K562 (cell line): ENCODE measurements around the gene NOA1. TPM values are rescaled to one million over a fixed set of nuclear protein-coding genes. Genes with fewer than 3 reads are reported as not detected.

Experiments
- CAMTA2 ChIP-seq: fragments of 250-450 bp; sonication (Bioruptor Pico); conservative IDR thresholded peaks from 2 replicates; pipeline ENCODE4 v1.5.1; 2022
- GTF2E2 ChIP-seq: fragments of 200-800 bp; sonication (Bioruptor generic); IDR thresholded peaks from 2 replicates; pipeline ENCODE4 v1.6.1; 2016; ENCODE audit warnings: missing genetic modification characterization, missing compliant biosample characterization
- GTF2F1 ChIP-seq: IDR thresholded peaks from 2 replicates; pipeline ENCODE4 v1.6.1; 2011; ENCODE audit warnings: low read depth, low read length, improper control_type of control experiment
- ILF3 ChIP-seq: fragments of 450-650 bp; IDR thresholded peaks from 2 replicates; pipeline ENCODE4 v1.6.1; 2018; ENCODE audit warnings: antibody characterized with exemption, mild to moderate bottlenecking, moderate library complexity, borderline replicate concordance
- JUN ChIP-seq, 2 experiments: sonication (generic) in 1 of 2; formaldehyde crosslinking in 1 of 2; IDR thresholded peaks; 2 replicates each; pipeline versions ENCODE4 v1.6.1 to v1.8.0; 2012 to 2022; ENCODE audit warnings: borderline replicate concordance in 2 of 2, mild to moderate bottlenecking in 2 of 2, improper control_type of control experiment in 1 of 2, low read depth in 1 of 2, low read length in 1 of 2, missing genetic modification reagents in 1 of 2
- KLF6 ChIP-seq: fragments of 250-450 bp; sonication (Bioruptor Pico); IDR thresholded peaks from 2 replicates; pipeline ENCODE4 v1.4.0; 2020; ENCODE audit warnings: mild to moderate bottlenecking, moderate library complexity, borderline replicate concordance
- LCOR ChIP-seq: sonication (generic); formaldehyde crosslinking; IDR thresholded peaks from 2 replicates; pipeline ENCODE4 v1.8.0; 2022; ENCODE audit warnings: mild to moderate bottlenecking, missing genetic modification reagents
- POLR2B ChIP-seq: fragments of 450-650 bp; IDR thresholded peaks from 2 replicates; pipeline ENCODE4 v1.6.1; 2018; ENCODE audit warnings: low read depth; ENCODE audit not compliant: partially characterized antibody
- RBM14 ChIP-seq: fragments of 200-400 bp; formaldehyde crosslinking; IDR thresholded peaks from 2 replicates; pipeline ENCODE4 v1.6.1; 2018; ENCODE audit warnings: low read depth, mild to moderate bottlenecking, low read length, moderate library complexity, borderline replicate concordance; ENCODE audit not compliant: insufficient read depth
- SAFB ChIP-seq: fragments of 200-400 bp; formaldehyde crosslinking; IDR thresholded peaks from 2 replicates; pipeline ENCODE4 v1.6.1; 2017; ENCODE audit warnings: low read depth, low read length, borderline replicate concordance
- SIN3B ChIP-seq: fragments of 450-650 bp; IDR thresholded peaks from 2 replicates; pipeline ENCODE4 v1.6.1; 2017; ENCODE audit warnings: low read depth, mild to moderate bottlenecking, moderate library complexity
- SOX6 ChIP-seq: fragments of 450-650 bp; IDR thresholded peaks from 2 replicates; pipeline ENCODE4 v1.6.1; 2014; ENCODE audit warnings: mild to moderate bottlenecking
- THRAP3 ChIP-seq: fragments of 450-650 bp; IDR thresholded peaks from 2 replicates; pipeline ENCODE4 v1.6.1; 2016; ENCODE audit warnings: mild to moderate bottlenecking, inconsistent platforms, borderline replicate concordance
- WHSC1 ChIP-seq: IDR thresholded peaks from one replicate; pipeline ENCODE4 v1.6.1; 2012; ENCODE audit warnings: low read length, control low read depth, inconsistent platforms
- ZBTB7A ChIP-seq: IDR thresholded peaks from 2 replicates; pipeline ENCODE4 v1.6.1; 2011; ENCODE audit warnings: low read depth, mild to moderate bottlenecking, low read length, moderate library complexity, borderline replicate concordance; ENCODE audit not compliant: control insufficient read depth
- ZKSCAN8 ChIP-seq: fragments of 200-800 bp; sonication (Bioruptor generic); IDR thresholded peaks from 2 replicates; pipeline ENCODE4 v1.6.1; 2016; ENCODE audit warnings: missing genetic modification characterization, missing compliant biosample characterization
- ZNF347 ChIP-seq: fragments of 450-650 bp; formaldehyde crosslinking; IDR thresholded peaks from 2 replicates; pipeline ENCODE4 v1.4.0; 2020; ENCODE audit warnings: low read depth, mild to moderate bottlenecking, moderate library complexity
- ZNF696 ChIP-seq: fragments of 250-450 bp; sonication (Bioruptor Pico); conservative IDR thresholded peaks from 2 replicates; pipeline ENCODE4 v1.4.0; 2020; ENCODE audit warnings: mild to moderate bottlenecking, moderate library complexity
- ZNF785 ChIP-seq: fragments of 250-450 bp; sonication (Bioruptor Pico); IDR thresholded peaks from 2 replicates; pipeline ENCODE4 v1.4.0; 2020; ENCODE audit warnings: mild to moderate bottlenecking
- polyA plus RNA-seq, 8 experiments: library from polyadenylated mRNA; depleted of rRNA in 4 of 8; stranded (reverse) in 5 of 8; unstranded in 3 of 8; fragments of >200 nt; fragmentation: Nextera tagmentation in 2 of 8; fragmentation: Illumina TruSeq in 1 of 8; extraction: Ambion mirVana in 2 of 8; extraction: Trizol in 1 of 8; gene quantifications; 2 replicates each; pipeline versions ENCODE4 v1.2.1 to v1.2.3, GENCODE V29; 2011 to 2014; ENCODE audit warnings: inconsistent platforms in 1 of 8, missing spikeins in 1 of 8
- total RNA-seq, 7 experiments: library from RNA; depleted of rRNA in 6 of 7; stranded (reverse); fragments of >200 nt in 6 of 7; fragmentation: Illumina TruSeq in 2 of 7; extraction: Trizol in 2 of 7; gene quantifications; 2 replicates each; pipeline versions ENCODE4 v1.2.1 to v1.2.3, GENCODE V29; 2011 to 2021; ENCODE audit warnings: low replicate concordance in 1 of 7
- TF ChIP-seq, protein P1 (sequence below): fragments of 450-650 bp; IDR thresholded peaks from 2 replicates; pipeline ENCODE4 v1.6.1; 2016; ENCODE audit warnings: antibody characterized with exemption
- TF ChIP-seq, protein P2 (sequence below): fragments of 250-450 bp; sonication (Bioruptor Pico); IDR thresholded peaks from 2 replicates; pipeline ENCODE4 v1.5.0; 2020; ENCODE audit warnings: mild to moderate bottlenecking, borderline replicate concordance
- TF ChIP-seq, protein P3 (sequence below): fragments of 450-650 bp; IDR thresholded peaks from 2 replicates; pipeline ENCODE4 v1.6.1; 2014; ENCODE audit warnings: low read depth, mild to moderate bottlenecking, moderate library complexity, borderline replicate concordance

The NOA1 gene
- total and polyA plus RNA-seq, 9 of the 15 experiments (the other 6 are each of a cell fraction or from before 2014, with no cell fraction given) = 2.6 to 26.6 (median 16.7) TPM

DNA sequence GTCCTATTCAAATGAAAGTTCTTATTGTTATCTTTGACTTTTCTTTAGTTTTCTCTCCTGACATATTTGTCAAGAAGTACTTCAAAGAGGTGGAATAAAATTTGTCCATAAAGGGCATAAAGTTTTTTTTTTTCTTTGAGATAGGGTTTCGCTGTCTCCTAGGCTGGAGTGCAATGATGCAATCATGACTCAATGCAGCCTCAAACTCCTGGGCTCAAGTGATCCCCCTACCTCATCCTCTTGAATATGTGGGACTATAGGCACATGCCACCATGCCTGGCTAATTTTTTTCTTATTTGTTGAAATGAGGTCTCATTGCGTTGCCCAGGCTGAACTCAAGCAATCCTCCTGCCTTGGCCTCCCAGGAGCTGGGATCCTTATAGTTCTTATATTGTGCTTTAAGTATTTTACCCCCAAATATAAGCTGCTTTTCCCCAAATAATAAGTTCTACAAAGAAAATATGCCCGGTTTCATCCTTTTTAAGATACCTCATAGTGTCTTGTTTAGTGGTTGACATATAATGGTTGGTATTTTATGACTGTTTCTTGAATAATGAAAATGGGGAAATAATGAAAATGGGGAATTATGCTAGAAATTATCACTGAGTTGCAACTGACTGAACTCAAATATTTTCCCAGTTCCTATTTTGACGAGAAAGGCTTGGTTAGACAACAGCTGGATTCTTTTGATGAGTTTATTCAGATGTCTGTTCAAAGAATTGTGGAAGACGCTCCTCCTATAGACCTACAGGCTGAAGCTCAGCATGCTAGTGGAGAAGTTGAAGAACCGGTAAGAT is 12.9 kb upstream of the NOA1 start (continued):
- TF ChIP-seq WHSC1 (no peak), ZKSCAN8 (CRISPR knock-in tag) (no peak), LCOR (CRISPR knock-in tag) (no peak), GTF2E2 (no peak), ZNF785 (CRISPR knock-in tag) (no peak), RBM14 (no peak), CAMTA2 (CRISPR knock-in tag) (no peak), SIN3B (no peak), JUN (IDR thresholded peaks at IDR 0.05; ENCODE audit: borderline replicate concordance, low read depth, low read length) (peak; percentile 59; the same call in 1 of the 2 replicates), JUN (CRISPR knock-in tag; IDR thresholded peaks at IDR 0.05; ENCODE audit: borderline replicate concordance) (no peak), THRAP3 (no peak), ZNF696 (CRISPR knock-in tag) (no peak), ZNF347 (CRISPR knock-in tag) (no peak), SAFB (no peak), KLF6 (CRISPR knock-in tag) (0 out of 2 replicates have a peak, but pooled peaks have one; percentile 23), SOX6 (no peak), ILF3 (no peak), POLR2B (no peak), ZBTB7A (no peak), GTF2F1 (no peak)
- TF ChIP-seq, protein P1, sequence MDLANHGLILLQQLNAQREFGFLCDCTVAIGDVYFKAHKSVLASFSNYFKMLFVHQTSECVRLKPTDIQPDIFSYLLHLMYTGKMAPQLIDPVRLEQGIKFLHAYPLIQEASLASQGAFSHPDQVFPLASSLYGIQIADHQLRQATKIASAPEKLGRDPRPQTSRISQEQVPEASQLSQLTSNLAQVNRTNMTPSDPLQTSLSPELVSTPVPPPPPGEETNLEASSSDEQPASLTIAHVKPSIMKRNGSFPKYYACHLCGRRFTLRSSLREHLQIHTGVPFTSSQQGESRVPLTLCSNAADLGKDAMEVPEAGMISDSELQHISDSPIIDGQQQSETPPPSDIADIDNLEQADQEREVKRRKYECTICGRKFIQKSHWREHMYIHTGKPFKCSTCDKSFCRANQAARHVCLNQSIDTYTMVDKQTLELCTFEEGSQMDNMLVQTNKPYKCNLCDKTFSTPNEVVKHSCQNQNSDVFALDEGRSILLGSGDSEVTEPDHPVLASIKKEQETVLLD = no peak
- TF ChIP-seq, protein P2, sequence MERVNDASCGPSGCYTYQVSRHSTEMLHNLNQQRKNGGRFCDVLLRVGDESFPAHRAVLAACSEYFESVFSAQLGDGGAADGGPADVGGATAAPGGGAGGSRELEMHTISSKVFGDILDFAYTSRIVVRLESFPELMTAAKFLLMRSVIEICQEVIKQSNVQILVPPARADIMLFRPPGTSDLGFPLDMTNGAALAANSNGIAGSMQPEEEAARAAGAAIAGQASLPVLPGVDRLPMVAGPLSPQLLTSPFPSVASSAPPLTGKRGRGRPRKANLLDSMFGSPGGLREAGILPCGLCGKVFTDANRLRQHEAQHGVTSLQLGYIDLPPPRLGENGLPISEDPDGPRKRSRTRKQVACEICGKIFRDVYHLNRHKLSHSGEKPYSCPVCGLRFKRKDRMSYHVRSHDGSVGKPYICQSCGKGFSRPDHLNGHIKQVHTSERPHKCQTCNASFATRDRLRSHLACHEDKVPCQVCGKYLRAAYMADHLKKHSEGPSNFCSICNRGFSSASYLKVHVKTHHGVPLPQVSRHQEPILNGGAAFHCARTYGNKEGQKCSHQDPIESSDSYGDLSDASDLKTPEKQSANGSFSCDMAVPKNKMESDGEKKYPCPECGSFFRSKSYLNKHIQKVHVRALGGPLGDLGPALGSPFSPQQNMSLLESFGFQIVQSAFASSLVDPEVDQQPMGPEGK = no peak
- TF ChIP-seq, protein P3, sequence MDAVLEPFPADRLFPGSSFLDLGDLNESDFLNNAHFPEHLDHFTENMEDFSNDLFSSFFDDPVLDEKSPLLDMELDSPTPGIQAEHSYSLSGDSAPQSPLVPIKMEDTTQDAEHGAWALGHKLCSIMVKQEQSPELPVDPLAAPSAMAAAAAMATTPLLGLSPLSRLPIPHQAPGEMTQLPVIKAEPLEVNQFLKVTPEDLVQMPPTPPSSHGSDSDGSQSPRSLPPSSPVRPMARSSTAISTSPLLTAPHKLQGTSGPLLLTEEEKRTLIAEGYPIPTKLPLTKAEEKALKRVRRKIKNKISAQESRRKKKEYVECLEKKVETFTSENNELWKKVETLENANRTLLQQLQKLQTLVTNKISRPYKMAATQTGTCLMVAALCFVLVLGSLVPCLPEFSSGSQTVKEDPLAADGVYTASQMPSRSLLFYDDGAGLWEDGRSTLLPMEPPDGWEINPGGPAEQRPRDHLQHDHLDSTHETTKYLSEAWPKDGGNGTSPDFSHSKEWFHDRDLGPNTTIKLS = no peak
